Measurements from ENCODE around the gene PRR36.

Gene PRR36

DNA sequence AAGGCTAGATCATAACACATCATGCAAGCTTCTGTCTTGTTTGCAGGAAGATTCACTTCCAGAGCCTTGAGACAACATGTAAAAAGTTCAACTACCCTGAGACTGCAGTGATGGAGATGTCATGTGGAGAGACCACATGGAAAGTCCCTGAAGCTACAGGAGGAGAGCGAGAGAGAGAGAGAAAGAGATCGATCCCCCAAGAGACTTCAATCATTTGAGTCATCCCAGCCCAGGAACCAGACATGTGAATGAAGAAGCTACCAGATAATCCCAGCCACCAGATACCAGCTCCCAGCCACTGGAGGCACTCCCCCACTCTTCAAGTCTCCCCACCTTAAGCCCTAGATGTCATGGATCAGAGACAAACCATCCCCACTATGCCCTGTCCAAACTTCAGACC, 54.9 kb downstream of the PRR36 start:
- DNase-seq (ENCODE audit: low spot score), result no peak

DNA sequence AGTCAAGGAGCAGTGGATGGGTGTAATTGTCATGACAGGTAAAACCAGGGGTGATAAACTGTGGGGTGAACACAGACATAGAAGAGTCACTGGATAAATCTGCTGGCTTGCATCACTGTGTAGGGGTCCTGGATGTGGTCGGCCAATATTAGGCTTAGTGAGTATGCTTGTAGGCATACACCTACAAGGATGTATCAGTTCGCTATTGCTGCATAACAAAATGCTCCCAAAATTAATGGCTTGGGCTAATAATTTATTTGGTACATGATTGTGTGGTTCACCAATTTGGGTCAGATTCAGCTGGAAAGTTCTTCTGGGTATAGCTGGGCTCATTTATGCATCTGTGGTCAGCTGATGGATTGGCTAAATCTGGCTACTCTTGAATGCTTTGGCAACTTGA, 55.4 kb downstream of the PRR36 start:
- DNase-seq (ENCODE audit: low spot score), result no peak

Measured in AG08396 (cell line).